Smooth muscle cell of trachea (primary cell): Measurements from ENCODE around the gene TEN1. TPM values are rescaled to one million over a fixed set of nuclear protein-coding genes. Genes with fewer than 3 reads are reported as not detected.

Source experiments
- total RNA-seq: library from RNA; depleted of rRNA; stranded (reverse); fragments of >200 nt; gene quantifications from 2 replicates; pipeline ENCODE4 v1.2.1, GENCODE V29; 2014

Gene TEN1
- total RNA-seq = 14.1 and 14.5 TPM in 2 replicates

GRCh38 chr17:75978938-75979704 is at the start of gene TEN1, which contains the start of gene ACOX1:
TEN1 (plus strand) TSS chr17:75979240; CDS start chr17:75986193, 6,953 bp downstream.
ACOX1 (minus strand) TSS chr17:75979166; CDS start chr17:75979073, 93 bp downstream.

GRCh38 chr17:75940727-75941441 is 38.2 kb upstream of the TEN1 start, which contains the start of gene FBF1:
FBF1 (minus strand) TSS chr17:75941042; CDS start chr17:75938149, 2,893 bp downstream.

GRCh38 chr17:76000755-76001521 is 21.9 kb downstream of the TEN1 start, which contains the start of gene CDK3:
CDK3 (plus strand) TSS chr17:76000855; CDS start chr17:76001426, 571 bp downstream.

GRCh38 chr17:76027159-76027839 is 48.3 kb downstream of the TEN1 start, which contains the start of gene EVPL:
EVPL (minus strand) TSS chr17:76027306; CDS start chr17:76027198, 108 bp downstream.

Other genes with a start within 250 kb of the TEN1 start
- 52.1 and 58.6 TPM in 2 replicates for gene GALK1, start 214.0 kb upstream of the TEN1 start, total RNA-seq
- gene UNK, start 194.4 kb upstream of the TEN1 start, total RNA-seq = 19.0 and 21.5 TPM in 2 replicates
- 2.3 and 2.8 TPM in 2 replicates for gene UNC13D, start 134.8 kb upstream of the TEN1 start, total RNA-seq
- 32.1 and 45.0 TPM in 2 replicates for gene WBP2, start 123.9 kb upstream of the TEN1 start, total RNA-seq
- gene TRIM47, start 100.7 kb upstream of the TEN1 start, total RNA-seq = 6.4 and 33.7 TPM in 2 replicates
- 13.4 and 30.8 TPM in 2 replicates for gene TRIM65, start 82.3 kb upstream of the TEN1 start, total RNA-seq
- 40.3 and 42.3 TPM in 2 replicates for gene MRPL38, start 74.4 kb upstream of the TEN1 start, total RNA-seq
- gene FBF1, start 38.2 kb upstream of the TEN1 start, total RNA-seq = 13.2 and 18.2 TPM in 2 replicates
- 54.4 and 59.4 TPM in 2 replicates for gene ACOX1, start 74 bp upstream of the TEN1 start, total RNA-seq
- gene CDK3, start 21.6 kb downstream of the TEN1 start, total RNA-seq = 1.3 and 1.9 TPM in 2 replicates
- under 0.01 TPM in 1 of 2 replicates, not detected in the other for gene EVPL, start 48.1 kb downstream of the TEN1 start, total RNA-seq
- gene SRP68, start 93.3 kb downstream of the TEN1 start, total RNA-seq = 37.4 and 46.7 TPM in 2 replicates
- gene GALR2, start 95.5 kb downstream of the TEN1 start, total RNA-seq = not detected in 2 replicates
- under 0.01 and 0.15 TPM in 2 replicates for gene ZACN, start 99.9 kb downstream of the TEN1 start, total RNA-seq
- gene EXOC7, start 124.5 kb downstream of the TEN1 start, total RNA-seq = 107 and 137 TPM in 2 replicates
- gene FOXJ1, start 162.0 kb downstream of the TEN1 start, total RNA-seq = 0.17 TPM in 1 of 2 replicates, not detected in the other